ENCODE measurements around the gene ALAS1. TPM values are rescaled to one million over a fixed set of nuclear protein-coding genes. Genes with fewer than 3 reads are reported as not detected.

ALAS1 gene
- total RNA-seq, result 10 to 100 TPM; 13.5 to 63.6 TPM

DNA sequence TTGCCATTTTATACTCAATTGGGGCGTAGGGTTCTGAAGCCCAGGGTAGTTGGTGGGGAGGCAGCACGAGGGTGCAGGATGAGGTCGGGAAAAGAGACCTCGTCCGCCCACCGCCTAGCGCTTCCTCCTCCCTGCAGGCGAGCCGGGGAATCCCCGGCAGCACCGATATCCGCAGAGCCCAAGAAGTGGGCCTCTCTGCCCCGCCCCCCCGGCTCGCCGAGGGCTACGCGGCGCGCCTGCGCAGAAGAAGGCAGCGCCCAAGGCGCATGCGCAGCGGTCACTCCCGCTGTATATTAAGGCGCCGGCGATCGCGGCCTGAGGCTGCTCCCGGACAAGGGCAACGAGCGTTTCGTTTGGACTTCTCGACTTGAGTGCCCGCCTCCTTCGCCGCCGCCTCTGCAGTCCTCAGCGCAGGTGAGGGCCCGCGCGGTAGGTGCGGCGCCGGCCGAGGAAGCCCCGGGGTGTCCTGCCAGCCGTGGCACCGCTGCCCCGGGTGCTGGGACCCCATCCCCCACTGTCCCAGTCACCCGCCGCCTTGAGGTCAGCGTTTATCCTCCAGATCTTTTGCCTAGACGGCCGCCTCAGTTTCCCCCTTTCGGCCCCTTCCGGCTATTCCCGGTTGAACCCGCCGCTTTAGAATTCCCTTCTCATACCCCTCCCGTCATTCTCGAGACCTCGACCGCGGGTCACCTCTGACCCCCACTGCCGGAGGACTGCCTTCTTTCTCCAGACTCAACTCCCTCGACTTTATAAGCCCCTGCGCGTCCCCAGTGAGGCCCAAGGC lies at the start of gene ALAS1:
Gene ALAS1, plus strand, starts transcription at position 319 of the 784 bp plus-strand sequence. CDS start 1,082 bp downstream, outside the sequence.
- TF ChIP-seq, protein P1, sequence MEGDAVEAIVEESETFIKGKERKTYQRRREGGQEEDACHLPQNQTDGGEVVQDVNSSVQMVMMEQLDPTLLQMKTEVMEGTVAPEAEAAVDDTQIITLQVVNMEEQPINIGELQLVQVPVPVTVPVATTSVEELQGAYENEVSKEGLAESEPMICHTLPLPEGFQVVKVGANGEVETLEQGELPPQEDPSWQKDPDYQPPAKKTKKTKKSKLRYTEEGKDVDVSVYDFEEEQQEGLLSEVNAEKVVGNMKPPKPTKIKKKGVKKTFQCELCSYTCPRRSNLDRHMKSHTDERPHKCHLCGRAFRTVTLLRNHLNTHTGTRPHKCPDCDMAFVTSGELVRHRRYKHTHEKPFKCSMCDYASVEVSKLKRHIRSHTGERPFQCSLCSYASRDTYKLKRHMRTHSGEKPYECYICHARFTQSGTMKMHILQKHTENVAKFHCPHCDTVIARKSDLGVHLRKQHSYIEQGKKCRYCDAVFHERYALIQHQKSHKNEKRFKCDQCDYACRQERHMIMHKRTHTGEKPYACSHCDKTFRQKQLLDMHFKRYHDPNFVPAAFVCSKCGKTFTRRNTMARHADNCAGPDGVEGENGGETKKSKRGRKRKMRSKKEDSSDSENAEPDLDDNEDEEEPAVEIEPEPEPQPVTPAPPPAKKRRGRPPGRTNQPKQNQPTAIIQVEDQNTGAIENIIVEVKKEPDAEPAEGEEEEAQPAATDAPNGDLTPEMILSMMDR (IDR thresholded peaks at IDR 0.05), result peak in 5 of 7 experiments; percentile 8 to 42 (median 32)
- TF ChIP-seq POLR2A (IDR thresholded peaks at IDR 0.05), result peak; percentile 82 to 92 (median 90)
- peak; percentile 95 for ATAC-seq
- 1 to 2% methylated on average over 22 to 58 of the region's 71 CpGs for WGBS, 2 donors
- peak within 1 kb of the TSS; percentile 61 to 84 for H3K4me3 ChIP-seq
- peaks cover 23% of the 10 kb centered on the region for H3K4me1 ChIP-seq
- H3K27me3 ChIP-seq, result no peaks in the 10 kb centered on the region
- DNase-seq, result peak; percentile 94 to 96 (median 95)
- H3K9me3 ChIP-seq, result no peaks in the 10 kb centered on the region
- intact Hi-C loops (cut with DNase I), result no loop called here
- H3K27ac ChIP-seq, result peak within 1 kb of the TSS; percentile 47 to 87 (median 70)
- peaks cover 0 to 3% of the 10 kb centered on the region in 2 donors for H3K36me3 ChIP-seq (replicated peaks in 1 of 2; ENCODE audit: insufficient read depth in 1 of 2, low read depth in 2 of 2)

DNA sequence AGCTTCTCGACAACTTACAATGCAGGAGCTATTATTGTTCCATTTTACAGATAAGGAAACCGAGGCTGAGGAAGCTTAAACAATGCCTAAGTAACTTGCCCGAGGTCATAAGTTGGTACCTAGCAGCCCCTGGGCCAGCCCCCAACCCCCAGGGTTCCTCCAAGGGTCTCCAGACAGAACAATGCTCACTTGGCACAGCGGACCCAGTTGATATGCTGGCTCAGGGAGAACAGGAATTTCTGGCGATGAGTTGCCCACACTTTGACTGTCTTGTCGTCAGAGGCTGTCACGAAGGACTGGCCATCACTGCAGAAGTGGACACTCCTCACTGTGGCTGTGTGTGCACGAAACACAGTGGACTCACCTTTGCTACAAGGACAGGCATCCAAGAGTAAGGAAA lies 48.9 kb upstream of the ALAS1 start:
- no peaks in the 10 kb centered on the region for H3K9me3 ChIP-seq
- intact Hi-C loops (cut with DNase I), result no loop called here
- no peak overlapping the region for H3K27ac ChIP-seq

DNA sequence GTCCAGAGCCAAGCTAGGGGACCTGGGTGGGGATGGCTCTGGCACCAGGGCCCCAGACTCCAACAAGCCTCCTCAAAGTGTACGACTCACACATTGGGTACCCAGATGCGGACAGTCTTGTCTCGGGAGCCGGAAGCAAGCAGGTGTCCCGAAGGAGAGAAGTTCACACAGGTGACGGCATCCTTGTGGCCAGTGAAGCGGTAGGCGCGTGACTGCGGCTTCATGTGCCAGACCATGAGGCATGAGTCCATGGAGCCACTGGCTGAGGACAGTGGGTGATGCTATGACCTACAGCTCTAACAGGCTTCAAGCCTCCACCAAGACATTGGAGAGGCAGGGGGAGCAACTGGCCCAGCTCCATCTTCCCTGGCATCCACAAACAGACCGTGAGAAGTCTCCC lies 48.2 kb upstream of the ALAS1 start:
- peaks cover 10% of the 10 kb centered on the region for H3K4me1 ChIP-seq
- WGBS, 2 donors, result 89 to 95% methylated on average over 10 to 11 of the region's 11 CpGs
- no peak overlapping the region for H3K27ac ChIP-seq
- no peak overlapping the region for H3K4me3 ChIP-seq
- no peaks in the 10 kb centered on the region for H3K36me3 ChIP-seq (replicated peaks in 1 of 2; ENCODE audit: insufficient read depth in 1 of 2, low read depth in 2 of 2)
- no peaks in the 10 kb centered on the region for H3K9me3 ChIP-seq
- TF ChIP-seq POLR2A (IDR thresholded peaks at IDR 0.05), result no peak
- TF ChIP-seq, protein P1 (IDR thresholded peaks at IDR 0.05), result no peak
- DNase-seq, result no peak
- ATAC-seq, result no peak
- intact Hi-C loops (cut with DNase I), result no loop called here
- H3K27me3 ChIP-seq, result no peaks in the 10 kb centered on the region

More for the DNA sequence above, 48.9 kb upstream of the ALAS1 start:
- TF ChIP-seq, protein P1 (IDR thresholded peaks at IDR 0.05), result no peak
- TF ChIP-seq POLR2A (IDR thresholded peaks at IDR 0.05), result no peak
- 84 to 91% methylated on average over 3 to 8 of the region's 8 CpGs for WGBS, 2 donors
- ATAC-seq (no peak), DNase-seq (no peak)
- H3K4me1 ChIP-seq, result peaks cover 8% of the 10 kb centered on the region
- no peak overlapping the region for H3K4me3 ChIP-seq
- no peaks in the 10 kb centered on the region for H3K36me3 ChIP-seq (replicated peaks in 1 of 2; ENCODE audit: insufficient read depth in 1 of 2, low read depth in 2 of 2)
- H3K27me3 ChIP-seq, result no peaks in the 10 kb centered on the region

DNA sequence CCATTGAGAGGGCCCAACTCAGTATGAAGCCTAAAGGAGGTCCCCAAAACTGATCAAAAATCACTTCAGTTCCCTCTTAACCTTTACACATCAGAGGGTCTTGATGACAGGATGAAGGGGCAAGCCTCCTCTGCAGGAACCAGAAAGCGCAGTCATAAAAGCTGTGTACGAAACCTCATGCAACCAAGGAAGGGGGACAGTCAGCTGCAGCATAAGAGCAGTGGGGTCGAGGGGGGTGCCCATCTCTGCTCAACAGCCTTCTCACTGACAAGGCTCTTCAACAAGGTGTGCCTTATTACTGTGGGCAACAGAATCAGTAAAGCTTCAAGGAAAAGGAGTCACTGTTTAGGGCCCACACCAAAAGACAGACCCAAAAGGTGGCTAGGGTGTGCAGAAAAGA lies 47.6 kb upstream of the ALAS1 start:
- Histone ChIP-seq H3K9me3 (no peaks in the 10 kb centered on the region), H3K4me1 (peaks cover 14% of the 10 kb centered on the region), H3K27me3 (no peaks in the 10 kb centered on the region), H3K27ac (no peak overlapping the region), H3K4me3 (no peak overlapping the region), H3K36me3 (replicated peaks in 1 of 2; ENCODE audit: insufficient read depth in 1 of 2, low read depth in 2 of 2) (no peaks in the 10 kb centered on the region)
- ATAC-seq (no peak), DNase-seq (no peak)
- no peak for TF ChIP-seq POLR2A (IDR thresholded peaks at IDR 0.05)
- TF ChIP-seq, protein P1 (IDR thresholded peaks at IDR 0.05), result no peak
- intact Hi-C loops (cut with DNase I), result no loop called here
- WGBS, 2 donors, result 81 to 82% methylated on average over 3 of the region's 3 CpGs

All from body of pancreas (tissue), 4 donors.